ENCODE data around the gene WDR81. TPM values are rescaled to one million over a fixed set of nuclear protein-coding genes. Genes with fewer than 3 reads are reported as not detected.

Gene WDR81
- total and polyA plus RNA-seq, 2 donors (not counting 3 experiments of a cell fraction or from before 2014, with no cell fraction given) = 10.4 to 17.3 TPM

DNA sequence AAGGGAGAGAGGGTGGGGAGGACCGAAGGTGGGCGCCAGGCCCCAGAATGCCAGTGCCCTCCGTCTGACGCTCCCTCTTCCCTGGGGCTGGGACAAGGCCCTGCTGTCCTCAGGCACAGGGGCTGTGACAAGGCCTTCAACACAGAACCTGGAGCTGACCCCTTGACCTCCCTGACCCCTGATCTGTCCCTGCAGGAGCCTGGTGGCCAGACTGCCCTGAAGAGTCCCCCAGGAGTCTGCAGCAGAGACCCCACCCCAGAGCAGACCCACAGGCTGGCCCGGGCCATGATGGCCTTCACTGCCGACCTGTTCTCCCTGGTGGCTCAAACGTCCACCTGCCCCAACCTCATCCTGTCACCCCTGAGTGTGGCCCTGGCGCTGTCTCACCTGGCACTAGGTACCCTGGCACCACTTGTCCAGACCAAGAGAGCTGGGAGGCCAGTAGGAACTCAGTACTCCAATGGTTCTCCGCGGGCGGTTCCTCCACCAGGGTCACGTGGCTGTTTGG is 21.1 kb downstream of the WDR81 start:
- no peak for DNase-seq (ENCODE audit: low read depth, low spot score)
- Histone ChIP-seq H3K9ac (replicated peaks; ENCODE audit: extremely low read depth, insufficient read depth, low read length) (no peak overlapping the region), H3K4me3 (replicated peaks in 1 of 3; ENCODE audit: insufficient read depth in 1 of 3, low read depth in 1 of 3, low read length in 3 of 3) (no peak overlapping the region), H3K4me1 (ENCODE audit: control insufficient read depth, extremely low read depth, insufficient read depth, low read length) (no peaks in the 10 kb centered on the region), H3K9me3 (replicated peaks; ENCODE audit: control insufficient read depth, insufficient read depth, low read length) (no peaks in the 10 kb centered on the region), H3K9me1 (replicated peaks; ENCODE audit: control insufficient read depth, extremely low read depth, insufficient read depth, low read length) (no peaks in the 10 kb centered on the region), H3K27ac (ENCODE audit: insufficient read depth, low read depth, low read length) (no peak overlapping the region), H3K27me3 (ENCODE audit: control insufficient read depth in 2 of 2, insufficient read depth in 2 of 2, low read length in 2 of 2) (no peaks in the 10 kb centered on the region), H3K36me3 (ENCODE audit: control insufficient read depth in 2 of 2, extremely low read depth in 1 of 2, insufficient read depth in 2 of 2, low read length in 2 of 2) (no peaks in the 10 kb centered on the region), H4K20me1 (replicated peaks; ENCODE audit: control insufficient read depth, extremely low read depth, insufficient read depth, low read length) (no peaks in the 10 kb centered on the region), H3K79me2 (ENCODE audit: control insufficient read depth, insufficient read depth, low read length) (no peaks in the 10 kb centered on the region), H2AFZ (ENCODE audit: low read depth, low read length) (no peak overlapping the region), H3K4me2 (ENCODE audit: insufficient read depth, low read length) (no peak overlapping the region)
- TF ChIP-seq, protein P1, sequence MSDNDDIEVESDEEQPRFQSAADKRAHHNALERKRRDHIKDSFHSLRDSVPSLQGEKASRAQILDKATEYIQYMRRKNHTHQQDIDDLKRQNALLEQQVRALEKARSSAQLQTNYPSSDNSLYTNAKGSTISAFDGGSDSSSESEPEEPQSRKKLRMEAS (IDR thresholded peaks at IDR 0.05; ENCODE audit: insufficient read depth, insufficient read length) = no peak
- TF ChIP-seq FOS (IDR thresholded peaks at IDR 0.05; ENCODE audit: borderline replicate concordance, insufficient read depth, low read length) = no peak
- no peak for TF ChIP-seq POLR2A (IDR thresholded peaks at IDR 0.05; ENCODE audit: low read depth, low read length)
- no peak for TF ChIP-seq MYC (IDR thresholded peaks at IDR 0.05; ENCODE audit: low read depth, low read length)
- TF ChIP-seq CTCF (IDR thresholded peaks at IDR 0.05; ENCODE audit: extremely low read depth in 1 of 2, insufficient read depth in 1 of 2, low read depth in 1 of 2, low read length in 2 of 2) = no peak
- no peak for TF ChIP-seq JUN (IDR thresholded peaks at IDR 0.05; ENCODE audit: borderline replicate concordance, insufficient read depth, insufficient read length, low read depth)
- no peak for TF ChIP-seq POLR2AphosphoS5 (IDR thresholded peaks at IDR 0.05; ENCODE audit: insufficient read depth, low read depth, low read length)
- TF ChIP-seq GATA2 (IDR thresholded peaks at IDR 0.05; ENCODE audit: insufficient read depth, insufficient read length, low read depth, low read length) = no peak
- TF ChIP-seq EZH2 (IDR thresholded peaks at IDR 0.05; ENCODE audit: borderline replicate concordance, low read depth, low read length, severe bottlenecking) = no peak
- ChIA-PET POLR2A (no interaction called here), CTCF (interaction anchor here (1.0 kb wide), 1 partner anchor 34 kb away, joined by 4 read pairs; no protein-coding TSS in a partner anchor)
- BruUV-seq (replicated peaks) = no TSS peak
- intact Hi-C loops (cut with micrococcal nuclease) = no loop called here
- FAIRE-seq = no peak
- dilution Hi-C loops (cut with MboI; ENCODE audit: extremely low pct_ligation_motif_present, low sequenced_read_pairs) = no loop called here

Measured in endothelial cell of umbilical vein (primary cell).